Activated naive CD4-positive, alpha-beta T cell treated with anti-CD3 and anti-CD28 coated beads, Interleukin-2, amount 10 ng/mL, durations not matched to agents 7 days and 5 days (primary cell): ENCODE measurements around the gene MINK1.
A peak's percentile ranks its signal among the peaks of the same experiment; 100 is the strongest.

Source experiments
- CTCF ChIA-PET: fragments of 350-600 bp; sonication (Branson Sonifier 250); formaldehyde crosslinking; loops from one replicate; lab custom pipeline; 2021; ENCODE audit warnings: antibody characterized with exemption; lab: Charles Lee
- DNase-seq: peaks from one replicate; pipeline ENCODE4 v3.0.0-alpha.2; 2020
- H3K27ac Mint-ChIP-seq: one replicate; pipeline ENCODE4 v1.8.0; 2021; ENCODE audit warnings: mild to moderate bottlenecking, moderate library complexity, mixed read lengths
- H3K27me3 Mint-ChIP-seq: one replicate; pipeline ENCODE4 v1.8.0; 2021; ENCODE audit warnings: mild to moderate bottlenecking, mixed read lengths
- H3K36me3 Mint-ChIP-seq: one replicate; pipeline ENCODE4 v1.8.0; 2021; ENCODE audit warnings: mixed read lengths
- H3K4me1 Mint-ChIP-seq: one replicate; pipeline ENCODE4 v1.8.0; 2021; ENCODE audit warnings: mixed read lengths
- H3K4me3 Mint-ChIP-seq: one replicate; pipeline ENCODE4 v1.8.0; 2021; ENCODE audit warnings: mild to moderate bottlenecking, moderate library complexity, mixed read lengths
- H3K9me3 Mint-ChIP-seq: one replicate; pipeline ENCODE4 v1.8.0; 2021; ENCODE audit warnings: mixed read lengths

The MINK1 gene

DNA sequence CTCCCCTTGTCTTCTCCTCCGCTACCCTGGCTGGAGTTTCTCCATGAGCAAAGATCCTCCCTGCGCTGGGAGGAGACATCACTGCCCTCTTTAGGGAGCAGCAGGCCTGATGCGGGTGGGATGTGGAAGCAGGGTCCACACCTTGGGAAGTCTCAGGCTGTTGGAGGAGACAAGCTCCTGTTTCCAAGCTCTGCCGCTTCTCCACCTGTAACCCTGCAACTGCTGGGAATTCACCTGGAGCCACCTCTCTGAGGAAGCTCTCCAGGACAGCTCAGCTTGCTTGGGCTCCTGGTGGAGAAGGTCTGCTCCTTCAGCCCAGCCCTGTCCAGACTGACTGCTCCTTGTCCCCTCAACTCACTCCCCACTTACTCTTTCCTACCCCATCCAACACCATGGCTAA lies 51.3 kb downstream of the MINK1 start:
- CTCF ChIA-PET: interaction anchor here (0.8 to 1.3 kb wide), 3 partner anchors 9 to 152 kb away, joined by 3 to 4 read pairs (median 3); no protein-coding TSS in a partner anchor
- H3K4me3 Mint-ChIP-seq: no peak overlapping the region
- no peaks in the 10 kb centered on the region for H3K27me3 Mint-ChIP-seq
- peaks cover 33% of the 10 kb centered on the region for H3K36me3 Mint-ChIP-seq
- H3K4me1 Mint-ChIP-seq: peaks cover 3% of the 10 kb centered on the region
- H3K9me3 Mint-ChIP-seq: no peaks in the 10 kb centered on the region
- DNase-seq: no peak
- no peak overlapping the region for H3K27ac Mint-ChIP-seq

DNA sequence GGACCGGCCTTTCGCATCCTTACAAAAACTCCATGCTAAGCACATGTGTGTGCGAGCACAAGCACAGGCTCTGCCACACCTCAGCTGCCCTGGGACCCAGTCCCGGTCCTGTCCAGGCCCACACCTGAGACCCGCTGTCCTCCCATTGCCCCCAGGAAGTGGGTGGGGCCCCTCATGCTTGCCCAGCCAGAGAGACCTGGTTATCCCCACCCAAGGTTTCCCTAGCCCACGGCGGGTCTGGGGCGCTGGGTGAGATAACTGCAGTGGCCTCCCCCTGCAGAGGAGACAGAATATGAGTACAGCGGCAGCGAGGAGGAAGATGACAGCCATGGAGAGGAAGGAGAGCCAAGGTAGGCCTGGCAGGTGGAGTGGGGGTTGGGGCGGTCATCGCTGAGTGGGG lies 53.7 kb downstream of the MINK1 start:
- peaks cover 41% of the 10 kb centered on the region for H3K36me3 Mint-ChIP-seq
- CTCF ChIA-PET: interaction anchor here (1.9 kb wide), 1 partner anchor 177 kb away, joined by 4 read pairs; the partner anchor contains the start of gene ARRB2
- H3K4me3 Mint-ChIP-seq: no peak overlapping the region
- DNase-seq: no peak
- no peaks in the 10 kb centered on the region for H3K27me3 Mint-ChIP-seq
- peaks cover 3% of the 10 kb centered on the region for H3K4me1 Mint-ChIP-seq
- H3K27ac Mint-ChIP-seq: no peak overlapping the region
- H3K9me3 Mint-ChIP-seq: no peaks in the 10 kb centered on the region

DNA sequence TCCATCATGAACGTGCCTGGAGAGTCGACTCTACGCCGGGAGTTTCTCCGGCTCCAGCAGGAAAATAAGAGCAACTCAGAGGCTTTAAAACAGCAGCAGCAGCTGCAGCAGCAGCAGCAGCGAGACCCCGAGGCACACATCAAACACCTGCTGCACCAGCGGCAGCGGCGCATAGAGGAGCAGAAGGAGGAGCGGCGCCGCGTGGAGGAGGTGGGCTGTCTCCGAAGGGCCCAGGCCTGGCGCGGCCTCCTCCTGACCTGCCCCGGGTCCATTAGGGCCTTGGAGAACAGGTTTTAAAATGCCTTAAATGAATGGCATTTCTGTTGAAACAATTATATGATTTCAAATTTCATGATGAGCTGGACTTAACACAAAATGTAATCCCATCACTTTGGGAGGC lies 54.4 kb downstream of the MINK1 start:
- H3K4me1 Mint-ChIP-seq: peaks cover 3% of the 10 kb centered on the region
- H3K4me3 Mint-ChIP-seq: no peak overlapping the region
- no peak overlapping the region for H3K27ac Mint-ChIP-seq
- H3K9me3 Mint-ChIP-seq: no peaks in the 10 kb centered on the region
- H3K36me3 Mint-ChIP-seq: peaks cover 40% of the 10 kb centered on the region
- no peak for DNase-seq
- CTCF ChIA-PET: interaction anchor here (0.8 to 1.9 kb wide), 5 partner anchors 57 to 320 kb away, joined by 3 to 5 read pairs (median 4); partner anchors contain the start of gene ARRB2
- H3K27me3 Mint-ChIP-seq: no peaks in the 10 kb centered on the region

DNA sequence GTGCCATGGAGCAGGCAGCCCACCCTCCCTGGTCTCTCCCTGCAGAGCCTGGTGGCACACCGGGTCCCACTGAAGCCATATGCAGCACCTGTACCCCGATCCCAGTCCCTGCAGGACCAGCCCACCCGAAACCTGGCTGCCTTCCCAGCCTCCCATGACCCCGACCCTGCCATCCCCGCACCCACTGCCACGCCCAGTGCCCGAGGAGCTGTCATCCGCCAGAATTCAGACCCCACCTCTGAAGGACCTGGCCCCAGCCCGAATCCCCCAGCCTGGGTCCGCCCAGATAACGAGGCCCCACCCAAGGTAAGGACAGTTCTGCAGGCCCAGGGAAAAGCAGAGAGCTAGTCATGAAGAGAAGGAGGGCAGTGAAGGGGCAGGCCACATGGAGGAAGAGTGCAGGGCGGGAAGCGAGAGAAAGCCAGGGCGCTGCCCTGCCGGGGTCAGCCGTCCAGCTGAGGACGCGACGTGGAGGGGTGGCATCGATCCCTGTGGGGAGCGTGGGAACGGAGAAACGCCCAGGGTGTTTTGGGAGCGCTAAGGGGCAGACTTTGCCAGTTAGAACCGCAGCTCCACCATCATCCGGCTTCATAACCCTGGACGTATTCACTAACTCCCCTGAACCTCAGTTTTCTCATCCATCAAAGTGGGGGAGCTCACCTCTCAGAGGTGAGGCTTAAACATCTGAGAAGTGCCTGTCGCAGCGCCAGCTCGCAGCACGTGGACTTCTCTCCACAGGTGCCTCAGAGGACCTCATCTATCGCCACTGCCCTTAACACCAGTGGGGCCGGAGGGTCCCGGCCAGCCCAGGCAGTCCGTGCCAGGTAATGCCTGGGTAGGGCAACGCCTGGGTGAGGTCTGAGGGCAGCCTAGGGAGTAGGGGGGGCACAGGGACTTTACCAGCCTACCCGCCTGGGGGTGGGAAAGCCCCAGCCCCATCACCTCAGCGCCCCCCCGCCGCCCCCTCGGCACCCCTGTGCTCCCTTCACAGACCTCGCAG lies 58.6 kb downstream of the MINK1 start:
- Mint-ChIP-seq H3K27ac (no peak overlapping the region), H3K36me3 (peaks cover 41% of the 10 kb centered on the region), H3K9me3 (no peaks in the 10 kb centered on the region), H3K4me1 (peaks cover 3% of the 10 kb centered on the region), H3K4me3 (no peak overlapping the region), H3K27me3 (no peaks in the 10 kb centered on the region)
- DNase-seq: no peak
- CTCF ChIA-PET: interaction anchor here (0.6 to 1.3 kb wide), 3 partner anchors 8 to 99 kb away, joined by 3 to 5 read pairs (median 3); partner anchors contain the start of gene C17orf107

DNA sequence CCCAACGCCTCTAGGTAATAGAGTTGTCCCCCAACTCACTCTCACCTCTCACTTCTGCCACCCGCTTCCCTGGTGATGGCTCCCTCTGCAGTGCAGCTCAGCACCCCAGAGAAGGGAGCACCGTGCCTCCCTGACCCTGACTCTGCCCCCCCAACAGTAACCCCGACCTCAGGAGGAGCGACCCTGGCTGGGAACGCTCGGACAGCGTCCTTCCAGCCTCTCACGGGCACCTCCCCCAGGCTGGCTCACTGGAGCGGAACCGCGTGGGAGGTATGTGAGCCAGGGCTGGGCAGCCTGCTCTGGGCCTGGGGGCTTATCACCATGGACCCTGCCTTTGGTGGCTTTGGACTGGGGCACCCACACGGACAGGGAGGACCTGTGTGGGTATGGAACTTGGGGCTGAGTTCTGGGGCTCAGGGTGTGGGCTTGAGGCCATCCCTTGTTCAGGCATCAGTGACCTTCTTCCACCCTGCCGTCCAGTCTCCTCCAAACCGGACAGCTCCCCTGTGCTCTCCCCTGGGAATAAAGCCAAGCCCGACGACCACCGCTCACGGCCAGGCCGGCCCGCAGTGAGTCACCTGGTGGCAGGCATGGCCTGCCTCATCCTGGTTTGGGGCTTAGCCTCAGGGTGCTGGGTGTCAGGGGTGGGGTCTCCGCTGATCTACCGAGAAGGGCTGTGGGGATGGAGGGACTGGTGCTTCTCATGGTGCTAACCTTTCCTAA lies 59.5 kb downstream of the MINK1 start:
- Mint-ChIP-seq H3K4me1 (peaks cover 3% of the 10 kb centered on the region), H3K27me3 (no peaks in the 10 kb centered on the region), H3K4me3 (no peak overlapping the region), H3K27ac (no peak overlapping the region), H3K36me3 (peaks cover 40% of the 10 kb centered on the region), H3K9me3 (no peaks in the 10 kb centered on the region)
- CTCF ChIA-PET: no interaction called here
- DNase-seq: no peak

DNA sequence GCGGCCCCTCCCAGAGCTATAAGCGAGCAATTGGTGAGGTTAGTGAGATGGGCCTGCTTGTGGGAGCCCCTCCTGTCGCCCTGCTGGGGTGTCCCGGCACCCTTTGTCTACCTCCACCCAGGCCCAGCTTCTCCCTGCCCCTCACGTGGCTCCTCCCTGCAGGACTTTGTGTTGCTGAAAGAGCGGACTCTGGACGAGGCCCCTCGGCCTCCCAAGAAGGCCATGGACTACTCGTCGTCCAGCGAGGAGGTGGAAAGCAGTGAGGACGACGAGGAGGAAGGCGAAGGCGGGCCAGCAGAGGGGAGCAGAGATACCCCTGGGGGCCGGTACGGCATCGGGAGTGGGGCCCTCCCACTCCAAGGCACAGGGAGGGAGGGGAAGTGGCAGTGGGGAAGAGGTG lies 60.1 kb downstream of the MINK1 start:
- CTCF ChIA-PET: no interaction called here
- no peak for DNase-seq
- Mint-ChIP-seq H3K27me3 (no peaks in the 10 kb centered on the region), H3K4me1 (peaks cover 4% of the 10 kb centered on the region), H3K27ac (no peak overlapping the region), H3K4me3 (no peak overlapping the region), H3K36me3 (peaks cover 40% of the 10 kb centered on the region), H3K9me3 (no peaks in the 10 kb centered on the region)

DNA sequence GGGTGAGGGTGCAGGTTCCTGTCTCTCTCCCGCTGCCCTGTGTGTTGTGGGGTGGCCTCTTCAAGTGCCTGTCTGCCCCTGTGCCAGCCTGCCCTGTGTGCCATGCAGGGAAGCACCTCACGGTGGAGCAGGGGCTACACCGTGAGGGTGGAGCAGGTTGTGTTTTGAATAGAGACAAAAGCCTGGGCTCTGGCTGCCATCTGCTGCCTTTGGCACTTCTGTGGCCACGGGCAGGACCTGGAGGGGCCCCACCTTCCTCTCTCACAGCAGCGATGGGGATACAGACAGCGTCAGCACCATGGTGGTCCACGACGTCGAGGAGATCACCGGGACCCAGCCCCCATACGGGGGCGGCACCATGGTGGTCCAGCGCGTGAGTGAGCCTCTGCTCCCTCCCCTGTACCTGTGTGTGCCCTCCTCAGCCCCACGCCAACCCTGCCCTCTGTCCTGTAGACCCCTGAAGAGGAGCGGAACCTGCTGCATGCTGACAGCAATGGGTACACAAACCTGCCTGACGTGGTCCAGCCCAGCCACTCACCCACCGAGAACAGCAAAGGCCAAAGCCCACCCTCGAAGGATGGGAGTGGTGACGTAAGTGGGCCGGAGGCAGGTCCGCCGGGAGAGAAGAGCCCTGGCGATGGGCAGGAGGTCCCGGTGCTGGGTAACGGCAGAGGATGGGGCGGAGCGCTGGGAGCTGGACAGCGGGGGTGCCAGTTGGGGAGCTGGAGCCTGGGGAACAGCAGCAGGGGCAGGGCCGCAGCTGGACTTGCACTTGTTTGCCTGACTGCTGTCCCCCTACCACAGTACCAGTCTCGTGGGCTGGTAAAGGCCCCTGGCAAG lies 60.8 kb downstream of the MINK1 start:
- peaks cover 8% of the 10 kb centered on the region for H3K4me1 Mint-ChIP-seq
- H3K36me3 Mint-ChIP-seq: peaks cover 37% of the 10 kb centered on the region
- no peaks in the 10 kb centered on the region for H3K9me3 Mint-ChIP-seq
- DNase-seq: no peak
- peaks cover 4% of the 10 kb centered on the region for H3K27me3 Mint-ChIP-seq
- H3K27ac Mint-ChIP-seq: no peak overlapping the region
- no peak overlapping the region for H3K4me3 Mint-ChIP-seq
- CTCF ChIA-PET: no interaction called here

DNA sequence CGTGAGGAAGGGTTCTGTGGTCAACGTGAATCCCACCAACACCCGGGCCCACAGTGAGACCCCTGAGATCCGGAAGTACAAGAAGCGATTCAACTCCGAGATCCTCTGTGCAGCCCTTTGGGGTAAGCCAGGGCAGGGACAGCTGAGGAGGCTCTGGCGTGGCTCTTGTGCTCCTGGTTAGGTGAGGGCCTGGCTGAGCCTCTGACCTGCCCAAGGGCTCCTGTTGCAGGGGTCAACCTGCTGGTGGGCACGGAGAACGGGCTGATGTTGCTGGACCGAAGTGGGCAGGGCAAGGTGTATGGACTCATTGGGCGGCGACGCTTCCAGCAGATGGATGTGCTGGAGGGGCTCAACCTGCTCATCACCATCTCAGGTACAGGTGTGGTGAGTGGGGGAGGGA lies 62.0 kb downstream of the MINK1 start:
- H3K27ac Mint-ChIP-seq: no peak overlapping the region
- H3K36me3 Mint-ChIP-seq: peaks cover 34% of the 10 kb centered on the region
- CTCF ChIA-PET: no interaction called here
- no peak for DNase-seq
- peaks cover 14% of the 10 kb centered on the region for H3K4me1 Mint-ChIP-seq
- H3K4me3 Mint-ChIP-seq: no peak overlapping the region
- H3K27me3 Mint-ChIP-seq: peaks cover 14% of the 10 kb centered on the region
- H3K9me3 Mint-ChIP-seq: no peaks in the 10 kb centered on the region

DNA sequence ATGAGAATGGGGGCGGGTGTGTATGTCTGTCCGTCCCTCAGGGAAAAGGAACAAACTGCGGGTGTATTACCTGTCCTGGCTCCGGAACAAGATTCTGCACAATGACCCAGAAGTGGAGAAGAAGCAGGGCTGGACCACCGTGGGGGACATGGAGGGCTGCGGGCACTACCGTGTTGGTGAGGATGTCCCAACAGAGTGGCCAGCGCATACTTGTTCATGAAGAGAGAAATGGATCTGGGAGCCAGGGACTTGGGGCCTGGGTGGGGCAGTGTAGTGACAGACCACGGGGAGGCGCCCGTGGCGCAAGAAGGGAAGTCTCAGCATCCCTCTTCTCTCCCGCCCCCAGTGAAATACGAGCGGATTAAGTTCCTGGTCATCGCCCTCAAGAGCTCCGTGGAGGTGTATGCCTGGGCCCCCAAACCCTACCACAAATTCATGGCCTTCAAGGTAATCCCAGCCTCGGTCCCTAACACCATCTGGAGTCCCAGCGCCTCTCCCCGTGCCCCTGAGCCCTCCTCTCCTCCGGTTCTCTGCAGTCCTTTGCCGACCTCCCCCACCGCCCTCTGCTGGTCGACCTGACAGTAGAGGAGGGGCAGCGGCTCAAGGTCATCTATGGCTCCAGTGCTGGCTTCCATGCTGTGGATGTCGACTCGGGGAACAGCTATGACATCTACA lies 62.7 kb downstream of the MINK1 start:
- peaks cover 19% of the 10 kb centered on the region for H3K4me1 Mint-ChIP-seq

DNA sequence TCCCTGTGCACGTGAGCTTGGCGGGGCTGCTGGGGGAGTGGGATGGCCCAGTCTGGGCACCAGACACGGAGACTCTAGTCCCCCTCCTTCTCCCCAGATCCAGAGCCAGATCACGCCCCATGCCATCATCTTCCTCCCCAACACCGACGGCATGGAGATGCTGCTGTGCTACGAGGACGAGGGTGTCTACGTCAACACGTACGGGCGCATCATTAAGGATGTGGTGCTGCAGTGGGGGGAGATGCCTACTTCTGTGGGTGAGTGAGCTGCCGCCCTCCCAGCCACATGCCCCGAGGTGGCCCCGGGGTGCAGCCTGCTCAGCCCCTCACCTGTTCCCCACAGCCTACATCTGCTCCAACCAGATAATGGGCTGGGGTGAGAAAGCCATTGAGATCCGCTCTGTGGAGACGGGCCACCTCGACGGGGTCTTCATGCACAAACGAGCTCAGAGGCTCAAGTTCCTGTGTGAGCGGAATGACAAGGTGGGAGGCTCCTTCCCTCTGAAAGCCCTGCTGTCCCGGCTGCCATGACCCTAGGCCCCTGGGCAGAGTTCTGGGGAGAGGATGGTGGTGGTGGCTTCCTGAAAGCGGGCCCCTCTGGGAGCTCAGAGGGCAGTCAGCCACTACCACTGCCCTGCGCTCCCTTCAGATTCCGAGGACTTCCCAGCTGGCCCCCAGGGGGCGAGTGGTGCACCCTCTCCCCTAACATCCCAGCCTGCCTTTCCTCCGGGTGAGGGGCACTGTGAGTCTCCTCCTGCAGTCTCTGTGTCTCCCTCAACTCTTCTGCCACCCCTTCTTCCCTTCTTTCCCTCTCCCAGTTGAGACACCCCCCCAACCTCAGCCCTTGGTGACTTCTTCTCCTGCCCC lies 63.4 kb downstream of the MINK1 start:
- Mint-ChIP-seq H3K27me3 (peaks cover 24% of the 10 kb centered on the region), H3K27ac (no peak overlapping the region), H3K36me3 (peaks cover 26% of the 10 kb centered on the region), H3K4me3 (no peak overlapping the region), H3K9me3 (no peaks in the 10 kb centered on the region), H3K4me1 (peaks cover 23% of the 10 kb centered on the region)
- CTCF ChIA-PET: no interaction called here
- DNase-seq: no peak

More for the DNA sequence above, 62.7 kb downstream of the MINK1 start:
- H3K4me3 Mint-ChIP-seq: no peak overlapping the region
- peaks cover 21% of the 10 kb centered on the region for H3K27me3 Mint-ChIP-seq
- H3K27ac Mint-ChIP-seq: peak overlapping the region; percentile 28
- H3K36me3 Mint-ChIP-seq: peaks cover 29% of the 10 kb centered on the region
- DNase-seq: no peak
- CTCF ChIA-PET: no interaction called here
- no peaks in the 10 kb centered on the region for H3K9me3 Mint-ChIP-seq

DNA sequence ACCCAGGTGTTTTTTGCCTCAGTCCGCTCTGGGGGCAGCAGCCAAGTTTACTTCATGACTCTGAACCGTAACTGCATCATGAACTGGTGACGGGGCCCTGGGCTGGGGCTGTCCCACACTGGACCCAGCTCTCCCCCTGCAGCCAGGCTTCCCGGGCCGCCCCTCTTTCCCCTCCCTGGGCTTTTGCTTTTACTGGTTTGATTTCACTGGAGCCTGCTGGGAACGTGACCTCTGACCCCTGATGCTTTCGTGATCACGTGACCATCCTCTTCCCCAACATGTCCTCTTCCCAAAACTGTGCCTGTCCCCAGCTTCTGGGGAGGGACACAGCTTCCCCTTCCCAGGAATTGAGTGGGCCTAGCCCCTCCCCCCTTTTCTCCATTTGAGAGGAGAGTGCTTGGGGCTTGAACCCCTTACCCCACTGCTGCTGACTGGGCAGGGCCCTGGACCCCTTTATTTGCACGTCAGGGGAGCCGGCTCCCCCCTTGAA lies 64.1 kb downstream of the MINK1 start:
- no peak for DNase-seq
- peaks cover 24% of the 10 kb centered on the region for H3K4me1 Mint-ChIP-seq
- H3K27ac Mint-ChIP-seq: no peak overlapping the region
- no peaks in the 10 kb centered on the region for H3K9me3 Mint-ChIP-seq
- peaks cover 28% of the 10 kb centered on the region for H3K27me3 Mint-ChIP-seq
- H3K36me3 Mint-ChIP-seq: peaks cover 26% of the 10 kb centered on the region
- no peak overlapping the region for H3K4me3 Mint-ChIP-seq
- CTCF ChIA-PET: no interaction called here

DNA sequence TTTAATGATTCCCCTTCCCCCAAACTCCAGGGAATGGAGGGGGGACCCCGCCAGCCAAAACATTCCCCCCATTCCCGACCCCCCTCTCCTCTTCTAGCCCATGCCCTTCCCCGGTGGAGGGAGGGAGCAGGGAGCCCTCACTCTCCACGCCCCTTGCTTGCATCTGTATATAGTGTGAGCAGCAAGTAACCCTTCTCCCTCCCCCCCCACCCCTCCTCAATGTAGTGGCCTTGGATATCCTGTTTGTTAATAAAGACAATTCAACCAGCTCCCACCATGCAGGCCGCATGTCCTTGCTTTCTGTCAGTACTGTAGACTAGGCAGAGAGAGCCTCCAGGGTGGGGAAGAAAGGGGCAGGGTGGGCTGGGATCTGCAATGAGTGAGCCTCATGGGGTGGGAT lies 64.6 kb downstream of the MINK1 start:
- Mint-ChIP-seq H3K36me3 (peaks cover 23% of the 10 kb centered on the region), H3K4me1 (peaks cover 30% of the 10 kb centered on the region), H3K4me3 (no peak overlapping the region), H3K9me3 (no peaks in the 10 kb centered on the region), H3K27me3 (peaks cover 32% of the 10 kb centered on the region), H3K27ac (no peak overlapping the region)
- no peak for DNase-seq
- CTCF ChIA-PET: no interaction called here
